ENCODE measurements around the gene MYPN. TPM values are rescaled to one million over a fixed set of nuclear protein-coding genes. Genes with fewer than 3 reads are reported as not detected.

MYPN gene
- polyA plus RNA-seq, 1 experiment: 9.7 TPM

DNA sequence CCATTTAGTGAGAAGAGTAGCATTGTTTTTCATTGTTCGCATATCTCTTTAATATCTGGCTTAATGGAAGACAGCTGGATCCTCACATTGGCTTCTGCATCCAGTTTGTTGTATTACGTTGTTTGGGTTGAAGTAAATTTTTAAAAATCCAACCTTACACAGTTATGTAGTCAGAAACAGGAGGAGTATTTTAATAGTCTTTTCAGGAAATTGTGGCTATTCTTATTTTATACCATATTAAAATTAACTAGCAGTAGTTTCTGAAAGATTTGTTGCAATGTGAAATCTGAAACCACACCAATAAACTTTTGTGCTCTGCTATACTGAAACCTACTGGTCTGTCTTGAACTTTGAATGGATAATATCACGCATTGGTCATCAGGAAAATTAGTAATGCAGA, 27.9 kb downstream of the MYPN start:
- DNase-seq (ENCODE audit: low read depth): peak; percentile 89
- H3K4me3 ChIP-seq (ENCODE audit: low read depth, low read length): no peak overlapping the region

GRCh38 chr10:68138526-68138925, 29.2 kb downstream of the MYPN start:
- TF ChIP-seq, protein P1, sequence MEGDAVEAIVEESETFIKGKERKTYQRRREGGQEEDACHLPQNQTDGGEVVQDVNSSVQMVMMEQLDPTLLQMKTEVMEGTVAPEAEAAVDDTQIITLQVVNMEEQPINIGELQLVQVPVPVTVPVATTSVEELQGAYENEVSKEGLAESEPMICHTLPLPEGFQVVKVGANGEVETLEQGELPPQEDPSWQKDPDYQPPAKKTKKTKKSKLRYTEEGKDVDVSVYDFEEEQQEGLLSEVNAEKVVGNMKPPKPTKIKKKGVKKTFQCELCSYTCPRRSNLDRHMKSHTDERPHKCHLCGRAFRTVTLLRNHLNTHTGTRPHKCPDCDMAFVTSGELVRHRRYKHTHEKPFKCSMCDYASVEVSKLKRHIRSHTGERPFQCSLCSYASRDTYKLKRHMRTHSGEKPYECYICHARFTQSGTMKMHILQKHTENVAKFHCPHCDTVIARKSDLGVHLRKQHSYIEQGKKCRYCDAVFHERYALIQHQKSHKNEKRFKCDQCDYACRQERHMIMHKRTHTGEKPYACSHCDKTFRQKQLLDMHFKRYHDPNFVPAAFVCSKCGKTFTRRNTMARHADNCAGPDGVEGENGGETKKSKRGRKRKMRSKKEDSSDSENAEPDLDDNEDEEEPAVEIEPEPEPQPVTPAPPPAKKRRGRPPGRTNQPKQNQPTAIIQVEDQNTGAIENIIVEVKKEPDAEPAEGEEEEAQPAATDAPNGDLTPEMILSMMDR (IDR thresholded peaks at IDR 0.05; ENCODE audit: insufficient read depth, low read depth, low read length): no peak
- CTCF ChIA-PET: interaction anchor here (0.6 kb wide), 1 partner anchor 18 kb away, joined by 3 read pairs; no protein-coding TSS in a partner anchor
- Histone ChIP-seq H3K27me3 (ENCODE audit: control insufficient read depth, insufficient read depth, low read length) (no peaks in the 10 kb centered on the region), H3K36me3 (ENCODE audit: control insufficient read depth, insufficient read depth, low read length) (no peaks in the 10 kb centered on the region), H3K4me3 (ENCODE audit: low read depth, low read length) (no peak overlapping the region)
- POLR2A ChIA-PET: no interaction called here
- DNase-seq (ENCODE audit: low read depth): no peak

More for the DNA sequence above, 27.9 kb downstream of the MYPN start:
- H3K36me3 ChIP-seq (ENCODE audit: control insufficient read depth, insufficient read depth, low read length): no peaks in the 10 kb centered on the region
- ChIA-PET POLR2A (no interaction called here), CTCF (interaction anchor here (1.0 kb wide), 1 partner anchor 53 kb away, joined by 3 read pairs; no protein-coding TSS in a partner anchor)
- no peaks in the 10 kb centered on the region for H3K27me3 ChIP-seq (ENCODE audit: control insufficient read depth, insufficient read depth, low read length)
- TF ChIP-seq, protein P1 (IDR thresholded peaks at IDR 0.05; ENCODE audit: insufficient read depth, low read depth, low read length): no peak

- TF ChIP-seq, protein P1 (IDR thresholded peaks at IDR 0.05; ENCODE audit: insufficient read depth, low read depth, low read length): no peak
- Histone ChIP-seq H3K27me3 (ENCODE audit: control insufficient read depth, insufficient read depth, low read length) (no peaks in the 10 kb centered on the region), H3K4me3 (ENCODE audit: low read depth, low read length) (no peak overlapping the region), H3K36me3 (ENCODE audit: control insufficient read depth, insufficient read depth, low read length) (no peaks in the 10 kb centered on the region)
- no peak for DNase-seq (ENCODE audit: low read depth)
- CTCF ChIA-PET: interaction anchor here (2.6 kb wide), 1 partner anchor 11 kb away, joined by 10 read pairs; no protein-coding TSS in a partner anchor
- POLR2A ChIA-PET: no interaction called here
Measured at GRCh38 chr10:68139448-68140272, 30.4 kb downstream of the MYPN start.

GRCh38 chr10:68142761-68143160, 33.5 kb downstream of the MYPN start:
- POLR2A ChIA-PET: no interaction called here

DNA sequence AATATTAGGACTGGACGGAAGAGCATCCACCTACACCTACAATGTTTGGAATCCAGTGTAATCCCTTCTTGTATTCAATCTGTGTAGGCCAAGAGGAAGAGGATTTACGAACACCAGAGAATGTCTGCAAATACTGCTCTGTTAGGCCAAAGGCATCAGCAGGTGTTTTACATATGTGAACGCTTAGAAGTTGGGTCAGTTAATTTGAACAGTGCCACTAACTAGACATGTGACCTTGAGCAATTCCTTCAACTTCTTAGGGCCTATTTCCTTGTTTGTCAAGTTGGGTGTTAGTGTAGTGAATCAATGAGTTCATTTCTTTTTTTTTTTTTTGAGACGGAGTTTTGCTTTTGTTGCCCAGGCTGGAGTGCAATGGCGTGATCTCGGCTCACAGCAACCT, 35.4 kb downstream of the MYPN start:
- Histone ChIP-seq H3K4me3 (ENCODE audit: low read depth, low read length) (no peak overlapping the region), H3K27me3 (ENCODE audit: control insufficient read depth, insufficient read depth, low read length) (no peaks in the 10 kb centered on the region), H3K36me3 (ENCODE audit: control insufficient read depth, insufficient read depth, low read length) (no peaks in the 10 kb centered on the region)
- no peak for DNase-seq (ENCODE audit: low read depth)
- ChIA-PET CTCF (interaction anchor here (0.6 kb wide), 1 partner anchor 31 kb away, joined by 3 read pairs; no protein-coding TSS in a partner anchor), POLR2A (no interaction called here)
- TF ChIP-seq, protein P1 (IDR thresholded peaks at IDR 0.05; ENCODE audit: insufficient read depth, low read depth, low read length): no peak

More at GRCh38 chr10:68142761-68143160, 33.5 kb downstream of the MYPN start:
- TF ChIP-seq, protein P1 (IDR thresholded peaks at IDR 0.05; ENCODE audit: insufficient read depth, low read depth, low read length): no peak
- H3K4me3 ChIP-seq (ENCODE audit: low read depth, low read length): no peak overlapping the region
- H3K36me3 ChIP-seq (ENCODE audit: control insufficient read depth, insufficient read depth, low read length): no peaks in the 10 kb centered on the region
- no peak for DNase-seq (ENCODE audit: low read depth)
- no peaks in the 10 kb centered on the region for H3K27me3 ChIP-seq (ENCODE audit: control insufficient read depth, insufficient read depth, low read length)
- CTCF ChIA-PET: no interaction called here
